Activated CD8-positive, alpha-beta memory T cell treated with anti-CD3 and anti-CD28 coated beads, Interleukin-2, amount 50 U/mL, for 4 hours (primary cell): ENCODE results near the gene SPATS2L.
"Not testable (repeated sequence)": the region's sequence is repeated elsewhere in the genome, so short reads cannot be mapped to it uniquely, and the experiment has no call there.

Experiments used
- DNase-seq: peaks from one replicate; pipeline ENCODE4 v3.0.0-alpha.2; 2020

SPATS2L gene

DNA sequence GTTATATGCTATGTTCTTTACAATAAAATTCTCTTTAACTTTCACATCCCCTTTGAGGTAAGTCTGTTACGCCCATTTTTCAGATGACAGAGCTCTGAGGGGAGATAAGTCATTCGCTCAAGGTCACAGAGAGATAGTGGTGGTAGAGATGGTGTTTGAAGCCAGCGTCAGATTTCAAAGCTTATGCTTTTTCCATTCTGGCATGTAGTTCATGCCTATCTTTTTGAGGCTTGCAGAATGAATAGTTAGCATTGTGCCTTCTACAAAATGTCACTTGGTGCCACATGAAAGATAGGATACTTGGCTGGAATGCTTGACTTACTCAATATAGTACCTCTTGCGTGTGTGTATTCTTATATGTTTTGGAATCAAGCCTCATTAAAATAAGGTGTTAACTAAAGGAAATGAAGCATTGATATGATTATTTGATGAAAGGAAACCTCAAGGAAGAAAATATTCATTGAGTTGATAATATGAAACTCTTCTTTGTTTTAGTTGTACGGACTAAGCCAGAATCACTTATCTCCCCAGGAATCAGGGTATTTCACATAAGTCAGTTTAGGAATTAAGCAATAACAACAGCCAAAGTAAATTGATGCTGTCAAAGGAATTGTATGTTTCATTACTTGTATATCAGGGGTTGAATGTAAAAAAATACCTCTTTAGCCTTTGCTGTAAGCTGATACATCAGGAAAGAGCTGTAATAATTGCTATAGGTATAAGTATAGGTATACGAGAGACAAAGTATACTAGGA is 15.5 kb downstream of the SPATS2L start:
- no peak for DNase-seq

DNA sequence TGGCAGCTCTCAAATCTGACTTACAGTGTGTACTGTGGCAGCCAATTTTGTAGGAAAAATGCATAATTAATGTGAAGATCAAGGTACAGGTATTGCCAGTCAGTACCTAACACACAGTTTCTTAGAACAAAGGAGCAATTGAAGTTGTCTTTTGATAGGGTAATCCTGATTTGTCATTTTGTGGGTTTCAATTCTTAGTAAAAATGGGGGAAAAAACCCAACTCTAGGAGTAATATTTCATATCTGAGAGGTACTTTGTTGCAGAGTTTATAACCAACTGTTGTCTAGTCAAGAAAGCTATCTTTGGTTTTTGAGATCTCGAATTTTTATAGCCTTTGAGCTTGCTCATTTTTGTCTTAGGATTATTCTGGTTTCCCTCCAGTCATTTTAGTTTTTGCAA is 16.1 kb downstream of the SPATS2L start:
- no peak for DNase-seq

DNA sequence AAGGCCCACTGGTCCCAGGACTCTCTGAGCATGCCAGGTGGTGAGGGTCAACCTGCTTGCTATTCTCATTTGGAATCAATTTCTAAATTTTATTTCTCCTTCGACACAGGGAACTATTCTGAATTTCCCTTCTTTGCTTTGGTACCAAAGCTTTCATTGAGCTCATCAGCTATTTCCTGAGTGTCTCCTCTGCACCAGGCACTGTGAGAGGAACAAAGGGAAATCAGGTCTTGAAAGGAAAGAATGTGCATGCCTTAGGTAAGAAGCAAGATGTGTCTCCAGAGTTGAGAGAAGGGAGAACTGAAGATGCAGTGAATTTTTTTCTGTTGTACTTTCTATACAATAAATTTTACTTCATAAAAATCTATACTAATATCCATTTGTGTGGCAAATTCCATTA is 17.9 kb downstream of the SPATS2L start:
- DNase-seq = no peak

DNA sequence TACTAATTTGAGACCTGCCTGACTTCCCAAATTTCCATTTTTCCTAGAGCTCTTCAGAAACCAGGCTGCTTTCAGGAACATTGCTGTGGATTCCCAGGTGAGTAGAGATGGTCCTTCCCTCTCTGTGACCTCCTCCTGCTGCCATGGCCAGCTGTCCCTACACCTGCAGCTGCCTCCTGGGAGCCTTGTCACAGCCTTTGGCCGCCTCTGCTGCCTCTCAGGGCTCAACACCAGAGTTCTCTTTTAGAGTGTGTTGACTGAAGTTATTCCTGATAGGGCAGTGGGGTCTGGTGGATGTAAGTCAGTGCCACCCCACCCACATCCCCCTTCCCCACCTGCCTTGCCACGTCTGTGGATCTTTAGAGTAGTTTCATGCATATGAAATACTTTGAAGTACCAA is 22.9 kb downstream of the SPATS2L start:
- no peak for DNase-seq

DNA sequence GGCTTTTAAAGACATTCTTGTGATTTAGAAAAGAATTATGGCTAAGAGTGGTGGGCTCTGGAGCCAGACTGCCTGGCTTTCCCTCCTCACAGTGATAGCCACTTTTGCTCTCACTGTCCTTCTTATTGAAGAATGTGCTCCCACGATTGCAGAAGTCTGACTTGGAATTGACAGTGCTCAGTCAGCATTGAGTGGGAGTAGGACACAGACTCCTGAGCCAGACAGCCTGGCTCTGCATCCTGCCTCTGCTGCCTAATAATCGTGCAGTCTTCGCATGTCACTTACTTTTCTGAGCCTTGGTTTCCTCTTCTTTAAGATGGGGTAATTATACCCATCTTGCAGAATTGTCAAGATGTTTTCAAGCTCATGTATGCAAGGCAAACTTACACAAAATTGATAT is 23.3 kb downstream of the SPATS2L start:
- DNase-seq = no peak

DNA sequence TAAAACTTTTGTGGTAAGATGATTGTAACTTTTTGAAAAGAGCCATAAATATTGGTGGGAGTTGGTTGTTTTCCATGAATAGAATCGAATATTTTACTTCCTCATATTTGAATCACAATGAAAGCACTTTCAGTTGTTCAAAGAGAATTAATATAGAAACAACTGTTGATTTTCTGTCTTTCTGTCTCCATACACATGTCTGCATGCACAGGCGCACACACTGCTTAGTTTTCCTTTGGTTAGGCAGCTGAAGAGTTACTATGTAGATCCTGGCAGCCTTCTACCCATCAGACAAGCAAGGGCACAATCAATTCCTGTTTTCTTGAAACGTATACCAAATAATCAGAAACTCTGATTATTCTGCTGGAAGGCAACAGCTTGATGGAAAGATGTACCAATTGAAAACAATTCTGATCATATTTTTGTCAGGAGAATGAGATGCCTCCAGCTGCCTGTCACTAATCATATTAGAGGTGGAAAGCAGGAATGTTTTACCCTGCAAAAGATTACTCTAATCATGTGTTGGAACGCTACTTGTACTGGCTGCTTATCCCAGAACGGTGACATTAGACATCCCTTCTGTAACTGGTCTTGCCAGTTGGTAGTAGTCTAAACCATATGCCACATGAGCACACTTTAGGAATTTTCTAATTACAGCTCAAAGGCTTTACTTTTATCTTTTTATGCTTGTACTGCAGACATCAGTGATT is 24.0 kb downstream of the SPATS2L start:
- no peak for DNase-seq

DNA sequence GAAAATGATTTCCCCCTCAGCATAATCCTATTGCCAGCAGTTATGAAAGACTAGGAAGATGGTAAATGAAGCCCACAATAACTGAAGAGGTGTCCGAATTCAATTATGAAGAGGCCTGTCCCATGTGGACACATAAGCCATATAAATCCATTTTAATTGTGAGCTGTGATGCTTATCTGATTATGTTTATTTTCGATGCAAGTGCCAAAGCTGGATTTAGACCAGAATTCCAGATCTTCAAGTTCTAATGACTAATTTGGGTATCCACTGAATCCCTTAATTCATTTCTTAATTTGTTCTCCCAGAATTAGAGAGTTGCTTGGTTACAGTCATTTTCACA is 24.5 kb downstream of the SPATS2L start:
- no peak for DNase-seq

DNA sequence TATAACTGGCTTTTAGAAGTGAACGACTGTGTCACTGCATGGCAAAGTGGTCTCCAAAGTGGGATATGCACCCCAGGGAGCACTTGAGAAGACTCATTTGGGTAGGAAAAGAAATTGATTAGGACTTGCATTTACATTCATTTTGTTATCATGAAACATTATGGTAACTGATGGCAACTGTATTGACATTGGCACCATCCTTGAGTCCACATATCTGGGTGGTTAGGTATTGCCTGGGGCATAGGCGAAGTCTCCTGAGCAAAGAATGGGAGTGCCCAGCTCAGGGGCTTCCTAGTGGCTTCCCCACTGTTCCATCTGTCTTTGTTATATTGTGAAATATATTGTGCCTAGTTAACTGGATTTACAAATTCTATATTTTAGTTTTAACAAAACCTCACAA is 29.2 kb downstream of the SPATS2L start:
- DNase-seq = no peak

DNA sequence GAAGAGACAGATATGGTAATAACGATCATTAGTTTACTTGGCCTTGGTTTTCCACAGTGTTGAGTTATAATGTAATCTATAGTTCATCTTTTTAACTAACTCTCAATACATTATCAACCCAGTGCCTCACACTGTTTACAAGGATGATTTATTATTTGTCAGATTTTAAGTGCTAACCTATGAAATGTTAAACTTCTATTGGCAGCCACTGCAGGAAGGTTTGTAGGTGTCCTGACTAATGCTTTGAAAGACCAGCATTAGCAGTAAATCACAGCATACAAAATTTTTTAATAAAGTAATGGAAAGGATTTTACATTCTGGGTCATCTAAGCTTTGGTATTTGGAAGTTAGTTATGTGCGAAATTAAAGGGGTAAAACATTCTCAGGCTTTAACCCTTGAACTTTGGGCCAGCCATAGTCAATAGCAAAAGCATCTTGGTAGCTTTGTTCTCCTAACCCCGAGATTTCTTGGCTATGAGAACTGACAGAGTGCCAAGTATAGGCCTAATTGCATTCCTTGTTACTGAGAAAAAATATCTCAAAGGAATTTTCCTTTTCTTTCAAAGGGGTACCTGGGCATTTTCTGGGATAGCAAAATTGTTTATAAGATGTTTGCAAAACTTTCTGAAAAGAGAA is 30.6 kb downstream of the SPATS2L start:
- DNase-seq = no peak

DNA sequence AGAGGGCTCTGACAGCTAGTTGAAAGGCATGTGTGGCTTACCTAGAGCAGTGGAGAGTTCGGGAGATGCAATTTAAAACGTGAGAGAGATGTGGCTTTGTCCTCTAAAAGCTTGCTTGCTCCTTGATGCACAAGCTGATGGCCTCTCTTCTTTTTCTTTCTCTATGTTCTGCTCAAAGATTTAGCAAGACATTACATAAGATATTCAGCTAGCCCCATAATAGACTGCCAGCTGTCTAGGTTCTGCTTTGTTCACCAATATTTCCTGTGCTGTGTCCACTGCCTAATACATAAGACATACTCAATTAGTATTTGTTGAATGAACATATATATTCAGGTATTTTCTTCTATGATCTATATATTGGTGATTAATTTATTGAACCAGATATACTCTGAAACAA is 31.1 kb downstream of the SPATS2L start:
- DNase-seq = no peak

DNA sequence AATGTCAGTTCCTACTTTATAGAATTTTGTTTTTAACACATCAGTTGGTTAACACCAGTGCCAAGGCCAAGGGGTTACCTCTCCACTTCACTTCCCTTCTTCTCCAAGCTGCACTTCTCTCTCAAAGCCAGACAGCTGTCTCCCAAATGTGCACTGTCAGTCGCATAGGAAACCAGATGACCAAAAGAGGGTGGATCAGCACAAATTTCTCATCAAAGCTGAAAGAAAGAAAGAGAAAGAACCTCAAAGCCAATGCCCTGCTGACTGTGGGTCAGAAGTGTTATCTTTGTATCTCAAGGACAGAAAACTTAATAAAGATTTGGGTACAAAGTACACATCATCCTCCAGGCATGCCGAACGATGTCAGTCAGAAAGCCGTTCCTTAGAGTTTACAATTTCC is 32.2 kb downstream of the SPATS2L start:
- DNase-seq = no peak

DNA sequence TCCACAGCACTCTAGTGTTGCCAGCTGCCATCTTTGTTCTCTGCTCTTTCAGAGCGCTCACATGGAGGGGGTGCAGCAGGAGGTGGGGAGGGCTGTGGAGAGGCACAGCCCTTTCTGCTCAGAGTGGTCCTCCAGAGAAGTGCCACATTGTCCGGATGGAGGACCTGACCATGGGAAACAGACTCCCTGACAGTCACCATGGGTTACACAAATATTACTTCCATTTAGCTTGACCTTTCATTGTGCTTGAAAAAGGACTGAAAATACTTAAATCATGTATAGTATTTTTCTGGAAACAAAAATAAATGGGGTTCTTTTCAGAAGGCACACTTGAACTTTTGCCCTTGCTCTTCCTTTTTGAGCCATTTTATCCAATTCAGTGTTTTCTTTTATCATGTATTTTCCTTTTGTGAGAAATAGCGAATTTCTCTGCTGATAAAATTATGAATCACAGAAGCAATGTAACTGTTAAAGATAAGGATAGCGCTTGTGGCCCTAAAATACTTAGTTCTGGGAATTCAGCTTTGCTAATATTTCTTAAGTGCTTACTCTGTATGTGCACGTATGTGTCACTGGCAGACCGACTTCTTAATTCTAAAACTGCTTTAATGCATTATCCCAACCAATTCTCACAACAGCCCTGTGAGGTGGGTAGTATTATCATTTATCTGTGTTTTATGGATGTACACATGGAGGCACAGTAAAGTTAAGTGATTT is 34.2 kb downstream of the SPATS2L start:
- DNase-seq = no peak

DNA sequence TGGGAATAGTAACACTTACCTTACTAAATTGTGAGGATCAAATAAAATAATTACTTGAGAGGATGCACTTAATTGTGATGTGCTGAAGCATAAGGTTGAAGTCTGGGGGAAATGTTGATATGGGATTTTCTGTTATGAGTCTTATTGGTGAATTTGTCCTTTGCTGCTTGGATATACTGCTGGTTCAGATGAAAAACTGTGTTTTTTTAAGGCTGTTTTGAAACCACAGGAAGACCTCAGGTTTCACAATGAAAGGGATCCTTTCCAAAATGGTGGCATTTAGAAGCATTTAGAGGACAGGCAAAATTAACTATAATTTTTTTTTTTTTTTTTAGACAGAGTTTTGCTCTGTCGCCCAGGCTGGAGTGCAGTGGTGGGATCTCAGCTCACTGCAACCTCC is 34.9 kb downstream of the SPATS2L start:
- DNase-seq = no peak

DNA sequence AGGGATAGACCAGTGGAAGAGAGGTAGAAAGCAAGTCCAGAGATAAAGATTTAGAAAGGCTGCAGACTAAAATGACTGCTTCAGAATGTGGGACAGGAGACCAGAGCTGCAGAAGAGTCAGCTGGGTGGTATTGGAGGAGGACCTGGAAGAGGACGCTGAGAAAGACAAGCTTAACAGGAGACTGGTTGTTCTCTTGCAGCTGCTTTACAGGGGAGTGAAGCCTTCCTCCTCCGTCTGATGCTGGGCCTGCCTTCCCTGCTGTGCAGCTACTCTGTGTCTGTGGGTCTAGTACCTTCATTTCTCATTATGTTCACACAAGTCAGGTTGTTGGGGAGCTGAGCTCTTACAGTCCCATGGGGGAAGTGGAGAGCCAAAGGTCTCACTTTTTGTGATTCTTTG is 35.7 kb downstream of the SPATS2L start:
- no peak for DNase-seq

DNA sequence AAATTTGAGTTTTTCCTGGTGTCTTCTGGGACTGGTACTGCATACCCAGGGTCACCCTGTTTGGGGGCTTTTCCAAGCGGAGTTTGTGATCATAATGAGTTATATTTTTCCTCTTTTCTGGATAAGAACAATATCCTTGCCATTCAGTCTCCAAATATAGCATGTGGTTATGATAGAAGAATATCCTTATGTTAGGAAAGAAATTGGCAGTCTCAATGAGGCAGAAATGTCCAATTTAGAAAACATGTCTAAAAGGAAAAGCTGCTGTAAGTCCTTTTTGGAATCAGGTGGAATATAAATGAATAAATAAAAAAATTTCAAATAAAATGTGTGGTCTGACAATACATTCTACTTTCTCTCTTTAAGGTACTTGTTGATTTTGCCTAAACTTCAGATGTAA is 36.2 kb downstream of the SPATS2L start:
- no peak for DNase-seq

DNA sequence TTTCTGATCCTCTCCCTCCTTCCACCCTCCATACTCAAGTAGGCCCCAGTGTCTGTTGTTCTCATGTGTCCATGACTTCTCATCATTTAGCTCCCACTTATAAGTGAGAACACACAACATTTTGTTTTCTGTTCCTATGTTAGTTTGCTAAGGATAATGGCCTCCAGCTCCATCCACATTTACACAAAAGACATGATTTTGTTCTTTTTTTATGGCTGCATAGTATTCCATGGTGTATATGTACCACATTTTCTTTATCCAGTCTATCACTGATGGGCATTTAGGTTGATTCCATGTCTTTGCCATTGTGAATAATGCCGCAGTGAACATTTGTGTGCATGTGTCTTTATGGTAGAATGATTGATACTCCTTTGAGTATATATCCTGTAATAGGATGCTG is 37.7 kb downstream of the SPATS2L start:
- DNase-seq = not testable (repeated sequence)

DNA sequence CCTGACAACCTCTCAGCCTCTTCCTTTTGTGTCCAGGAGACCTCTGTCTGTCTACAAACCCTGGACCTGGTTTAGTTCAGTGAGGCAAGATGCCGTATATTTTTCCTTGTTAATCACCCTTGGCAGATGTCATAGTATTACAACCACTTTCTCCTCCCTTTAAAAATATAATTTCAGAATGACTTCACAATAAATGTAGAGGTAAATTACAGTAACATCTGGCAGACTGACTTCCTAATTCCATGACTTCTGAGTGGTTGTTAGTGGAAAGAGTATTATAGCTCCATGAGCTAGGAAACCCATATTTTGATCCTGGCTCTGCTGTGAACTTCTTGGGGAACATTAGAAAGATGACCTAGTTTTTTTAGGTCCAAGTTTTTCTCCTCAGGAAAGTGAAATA is 39.5 kb downstream of the SPATS2L start:
- no peak for DNase-seq

DNA sequence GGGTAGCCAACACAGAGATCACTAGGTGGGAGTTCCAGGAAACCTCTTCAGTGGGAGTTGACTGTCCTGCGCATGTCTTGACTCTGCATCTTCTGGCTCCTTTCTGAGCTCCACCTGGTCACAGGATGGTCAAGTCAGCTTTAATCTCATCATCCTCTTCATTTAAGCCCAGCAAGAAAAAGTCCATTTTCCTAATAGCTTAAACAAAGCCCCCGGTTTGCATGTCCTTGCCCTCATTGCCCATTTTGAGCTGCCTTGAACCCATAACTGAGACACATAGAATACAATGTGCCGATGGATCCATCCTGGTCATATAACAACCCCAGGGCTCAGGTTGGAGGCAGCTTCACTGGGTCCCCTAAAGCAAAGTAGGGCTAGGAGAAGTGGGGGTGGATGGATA is 40.8 kb downstream of the SPATS2L start:
- DNase-seq = no peak

DNA sequence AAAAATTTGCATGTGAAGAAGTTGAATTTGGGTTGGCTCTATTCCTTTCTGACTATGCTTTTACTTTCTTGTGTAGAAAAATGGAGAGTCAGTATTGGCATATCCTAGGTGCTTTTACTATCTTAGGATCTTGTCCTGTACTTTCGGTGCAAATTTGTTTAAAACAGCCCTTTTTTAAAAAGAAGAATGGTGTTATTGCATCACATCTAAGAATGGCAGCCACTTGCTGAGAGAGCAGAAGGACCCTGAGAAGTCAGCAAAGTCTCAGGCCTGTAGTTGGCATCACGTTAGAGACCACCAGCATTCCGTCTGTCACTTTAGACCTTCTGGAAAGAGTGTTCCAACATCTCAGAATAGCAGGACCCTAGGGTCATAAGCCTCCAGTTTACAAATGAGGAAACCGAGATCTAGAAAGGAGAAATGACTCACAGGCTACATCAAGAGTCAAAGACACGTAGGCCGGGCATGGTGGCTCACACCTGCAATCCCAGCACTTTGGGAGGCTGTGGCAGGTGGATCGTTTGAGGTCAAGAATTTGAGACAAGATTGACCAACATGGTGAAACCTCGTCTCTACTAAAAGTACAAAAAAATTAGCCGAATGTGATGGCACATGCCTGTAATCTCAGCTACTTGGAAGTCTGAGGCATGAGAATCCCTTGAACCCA is 42.5 kb downstream of the SPATS2L start:
- DNase-seq = no peak

DNA sequence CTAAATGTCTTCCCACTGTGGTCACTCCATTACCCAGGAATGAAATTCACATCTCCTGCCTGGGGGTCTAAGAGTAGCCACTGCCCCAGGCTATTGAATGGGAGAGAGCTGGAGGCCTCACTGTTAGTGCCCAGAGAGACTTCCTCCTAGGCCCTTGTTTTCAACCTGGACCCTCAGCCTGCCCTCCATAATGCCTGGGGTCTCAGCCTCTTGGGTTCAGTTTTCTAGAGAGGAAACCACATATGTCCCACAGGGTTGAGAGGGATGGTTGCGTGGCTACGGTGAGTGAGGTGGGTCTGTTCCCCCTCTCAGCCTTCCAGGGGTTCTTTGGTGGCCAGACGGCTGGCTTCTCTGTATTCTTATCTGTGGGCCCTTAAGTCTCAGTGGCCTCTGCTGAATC is 43.4 kb downstream of the SPATS2L start:
- DNase-seq = no peak

DNA sequence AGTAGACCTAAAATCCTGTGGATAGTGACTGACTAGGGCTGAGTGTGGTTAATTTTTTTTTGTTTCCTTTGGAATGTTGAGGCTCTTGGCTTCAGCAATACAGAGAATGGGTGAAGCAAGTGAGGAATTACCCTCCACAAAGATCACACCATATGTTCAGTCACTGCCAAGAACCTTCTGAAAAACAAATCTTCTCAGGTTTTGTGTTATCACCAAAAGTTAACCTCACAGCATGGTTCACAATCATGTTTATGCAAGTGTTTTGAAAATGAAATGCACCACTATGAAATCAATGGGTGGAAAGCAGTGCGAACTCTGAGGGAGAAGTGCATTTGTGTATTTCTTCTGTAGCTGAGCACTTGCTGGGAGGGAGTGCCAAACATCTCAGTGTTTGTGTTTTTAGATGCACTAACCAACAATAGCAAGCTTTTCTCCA is 44.4 kb downstream of the SPATS2L start:
- no peak for DNase-seq

DNA sequence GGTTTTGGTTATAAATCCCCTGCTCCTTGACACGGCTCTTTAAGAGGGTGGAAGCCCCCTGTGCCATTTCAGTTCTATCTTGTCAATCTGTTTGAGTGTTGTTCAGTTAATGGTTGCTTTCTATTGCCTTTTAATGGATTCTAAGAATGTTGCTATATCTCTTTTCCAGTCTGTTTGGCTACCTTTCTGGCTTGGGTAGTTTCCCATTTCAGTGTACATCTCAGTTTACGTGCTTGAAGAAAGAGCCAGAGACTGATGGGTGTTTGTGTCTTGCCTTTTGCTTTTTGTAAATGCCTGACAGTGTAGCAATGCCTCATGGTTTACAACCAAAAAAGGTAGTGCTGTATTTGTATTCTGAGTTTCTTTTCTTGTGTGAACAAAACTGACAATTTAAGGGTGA is 45.3 kb downstream of the SPATS2L start:
- no peak for DNase-seq

DNA sequence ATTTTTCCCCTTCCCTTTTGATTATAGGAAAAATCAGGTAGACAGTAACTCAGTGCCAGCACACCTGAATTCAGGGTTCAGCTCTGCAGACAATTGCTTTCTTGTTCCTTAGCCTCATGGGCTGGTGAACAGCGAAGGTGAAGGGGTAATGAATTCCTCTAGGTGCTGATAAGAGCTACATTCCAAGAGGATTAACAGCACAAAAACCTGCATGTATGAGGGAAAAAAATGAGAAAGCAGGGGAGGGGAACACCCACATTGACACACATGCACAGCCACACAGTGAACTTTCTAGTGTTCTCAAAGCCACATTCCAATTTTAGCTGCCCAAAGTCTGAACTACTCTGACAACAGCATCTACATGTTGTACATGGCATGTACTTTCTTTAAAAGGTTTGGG is 46.1 kb downstream of the SPATS2L start:
- no peak for DNase-seq
